HS-27A (cell line): ENCODE measurements around the gene AOC3.
"Not testable (repeated sequence)": the region's sequence is repeated elsewhere in the genome, so short reads cannot be mapped to it uniquely, and the experiment has no call there.

ENCODE experiments used
- DNase-seq: peaks from one replicate; pipeline ENCODE4 v3.0.0-alpha.2; 2012; ENCODE audit warnings: low read depth, missing footprints

Gene AOC3

GRCh38 chr17:42844761-42845555 is 6.0 kb upstream of the AOC3 start:
- no peak for DNase-seq

GRCh38 chr17:42845556-42845917 is 5.5 kb upstream of the AOC3 start:
- no peak for DNase-seq

GRCh38 chr17:42845918-42846593 is 4.9 kb upstream of the AOC3 start:
- DNase-seq = no peak

GRCh38 chr17:42846594-42847280 is 4.3 kb upstream of the AOC3 start:
- no peak for DNase-seq

GRCh38 chr17:42848093-42848492 is 2.9 kb upstream of the AOC3 start:
- DNase-seq = no peak

- no peak for DNase-seq
These were observed 2.0 kb upstream of the AOC3 start for GRCh38 chr17:42849031-42849430.

- DNase-seq = no peak
These were observed 1.4 kb upstream of the AOC3 start for GRCh38 chr17:42849451-42850181.

- not testable (repeated sequence) for DNase-seq
These were observed 607 bp downstream of the AOC3 start for GRCh38 chr17:42851371-42852240.

GRCh38 chr17:42852351-42852750 is 1.4 kb downstream of the AOC3 start:
- DNase-seq = no peak

- DNase-seq = no peak
These were observed 2.0 kb downstream of the AOC3 start for GRCh38 chr17:42853004-42853403.

GRCh38 chr17:42853597-42853967 is 2.6 kb downstream of the AOC3 start:
- DNase-seq = no peak

GRCh38 chr17:42853968-42854790 is 3.2 kb downstream of the AOC3 start:
- no peak for DNase-seq

GRCh38 chr17:42855048-42855596 is 4.1 kb downstream of the AOC3 start:
- DNase-seq = no peak

GRCh38 chr17:42856093-42856492 is 5.1 kb downstream of the AOC3 start:
- not testable (repeated sequence) for DNase-seq

GRCh38 chr17:42856516-42856915 is 5.5 kb downstream of the AOC3 start:
- DNase-seq = not testable (repeated sequence)

- DNase-seq = no peak
These were observed 6.4 kb downstream of the AOC3 start for GRCh38 chr17:42857389-42857788.

GRCh38 chr17:42865638-42866094 is 14.7 kb downstream of the AOC3 start:
- no peak for DNase-seq

- no peak for DNase-seq
These were observed 15.2 kb downstream of the AOC3 start for GRCh38 chr17:42866216-42866615.

GRCh38 chr17:42866631-42867575 is 15.9 kb downstream of the AOC3 start:
- DNase-seq = no peak
